Activated T-cell treated with anti-CD3 and anti-CD28 coated beads, Interleukin-2, amount 50 U/mL, for 24 hours (primary cell): ENCODE measurements around the gene TICRR.
"Not testable (repeated sequence)": the region's sequence is repeated elsewhere in the genome, so short reads cannot be mapped to it uniquely, and the experiment has no call there.

Experiments
- DNase-seq: peaks from one replicate; pipeline ENCODE4 v3.0.0-alpha.2; 2020
- H3K27ac Mint-ChIP-seq: 2 replicates; pipeline ENCODE4 v1.8.0; 2020; ENCODE audit warnings: mild to moderate bottlenecking, mixed read lengths
- H3K27me3 Mint-ChIP-seq: 2 replicates; pipeline ENCODE4 v1.8.0; 2020; ENCODE audit warnings: mixed read lengths
- H3K36me3 Mint-ChIP-seq: 2 replicates; pipeline ENCODE4 v1.8.0; 2020; ENCODE audit warnings: low read depth, mixed read lengths
- H3K4me1 Mint-ChIP-seq: 2 replicates; pipeline ENCODE4 v1.8.0; 2020; ENCODE audit warnings: low read depth, mixed read lengths
- H3K4me3 Mint-ChIP-seq: 2 replicates; pipeline ENCODE4 v1.8.0; 2020; ENCODE audit warnings: mild to moderate bottlenecking, moderate library complexity, mixed read lengths
- H3K9me3 Mint-ChIP-seq: 2 replicates; pipeline ENCODE4 v1.8.0; 2020; ENCODE audit warnings: mixed read lengths

Gene TICRR, protein sequence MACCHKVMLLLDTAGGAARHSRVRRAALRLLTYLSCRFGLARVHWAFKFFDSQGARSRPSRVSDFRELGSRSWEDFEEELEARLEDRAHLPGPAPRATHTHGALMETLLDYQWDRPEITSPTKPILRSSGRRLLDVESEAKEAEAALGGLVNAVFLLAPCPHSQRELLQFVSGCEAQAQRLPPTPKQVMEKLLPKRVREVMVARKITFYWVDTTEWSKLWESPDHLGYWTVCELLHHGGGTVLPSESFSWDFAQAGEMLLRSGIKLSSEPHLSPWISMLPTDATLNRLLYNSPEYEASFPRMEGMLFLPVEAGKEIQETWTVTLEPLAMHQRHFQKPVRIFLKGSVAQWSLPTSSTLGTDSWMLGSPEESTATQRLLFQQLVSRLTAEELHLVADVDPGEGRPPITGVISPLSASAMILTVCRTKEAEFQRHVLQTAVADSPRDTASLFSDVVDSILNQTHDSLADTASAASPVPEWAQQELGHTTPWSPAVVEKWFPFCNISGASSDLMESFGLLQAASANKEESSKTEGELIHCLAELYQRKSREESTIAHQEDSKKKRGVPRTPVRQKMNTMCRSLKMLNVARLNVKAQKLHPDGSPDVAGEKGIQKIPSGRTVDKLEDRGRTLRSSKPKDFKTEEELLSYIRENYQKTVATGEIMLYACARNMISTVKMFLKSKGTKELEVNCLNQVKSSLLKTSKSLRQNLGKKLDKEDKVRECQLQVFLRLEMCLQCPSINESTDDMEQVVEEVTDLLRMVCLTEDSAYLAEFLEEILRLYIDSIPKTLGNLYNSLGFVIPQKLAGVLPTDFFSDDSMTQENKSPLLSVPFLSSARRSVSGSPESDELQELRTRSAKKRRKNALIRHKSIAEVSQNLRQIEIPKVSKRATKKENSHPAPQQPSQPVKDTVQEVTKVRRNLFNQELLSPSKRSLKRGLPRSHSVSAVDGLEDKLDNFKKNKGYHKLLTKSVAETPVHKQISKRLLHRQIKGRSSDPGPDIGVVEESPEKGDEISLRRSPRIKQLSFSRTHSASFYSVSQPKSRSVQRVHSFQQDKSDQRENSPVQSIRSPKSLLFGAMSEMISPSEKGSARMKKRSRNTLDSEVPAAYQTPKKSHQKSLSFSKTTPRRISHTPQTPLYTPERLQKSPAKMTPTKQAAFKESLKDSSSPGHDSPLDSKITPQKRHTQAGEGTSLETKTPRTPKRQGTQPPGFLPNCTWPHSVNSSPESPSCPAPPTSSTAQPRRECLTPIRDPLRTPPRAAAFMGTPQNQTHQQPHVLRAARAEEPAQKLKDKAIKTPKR (N-terminal part only)

DNA sequence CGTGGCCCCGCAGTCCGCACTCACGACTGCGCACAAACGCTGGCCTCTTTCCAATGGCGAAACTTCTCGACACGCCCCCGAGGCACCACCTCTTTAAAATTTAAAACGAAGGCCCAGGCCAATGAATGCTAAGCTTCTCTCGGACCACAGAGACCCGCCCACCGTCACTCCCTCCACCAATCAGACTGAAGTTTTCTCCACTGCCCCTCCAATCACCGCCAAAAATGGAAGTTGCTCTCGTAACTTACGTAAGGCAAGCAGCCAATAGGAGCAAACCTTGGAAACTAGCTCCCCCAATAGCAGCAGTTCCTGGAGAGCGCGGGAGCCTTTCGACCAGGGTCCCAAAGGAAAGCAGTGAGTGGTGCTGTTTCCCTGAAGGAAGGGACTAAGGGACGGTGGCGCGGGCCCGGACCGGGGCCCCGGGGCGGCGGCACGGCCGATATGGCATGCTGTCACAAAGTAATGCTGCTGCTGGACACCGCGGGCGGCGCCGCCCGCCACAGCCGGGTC, at the start of gene TICRR:
Gene TICRR, plus strand, starts transcription at position 324 of the 510 bp plus-strand sequence. Its CDS starts 118 bp downstream, at position 442.
- no peaks in the 10 kb centered on the region for H3K9me3 Mint-ChIP-seq
- DNase-seq, result peak; percentile 92
- peaks cover 23% of the 10 kb centered on the region for H3K4me1 Mint-ChIP-seq
- peaks cover 15% of the 10 kb centered on the region for H3K27me3 Mint-ChIP-seq
- peak within 1 kb of the TSS; percentile 91 for H3K4me3 Mint-ChIP-seq
- peak within 1 kb of the TSS; percentile 93 for H3K27ac Mint-ChIP-seq
- H3K36me3 Mint-ChIP-seq, result peaks cover 41% of the 10 kb centered on the region

DNA sequence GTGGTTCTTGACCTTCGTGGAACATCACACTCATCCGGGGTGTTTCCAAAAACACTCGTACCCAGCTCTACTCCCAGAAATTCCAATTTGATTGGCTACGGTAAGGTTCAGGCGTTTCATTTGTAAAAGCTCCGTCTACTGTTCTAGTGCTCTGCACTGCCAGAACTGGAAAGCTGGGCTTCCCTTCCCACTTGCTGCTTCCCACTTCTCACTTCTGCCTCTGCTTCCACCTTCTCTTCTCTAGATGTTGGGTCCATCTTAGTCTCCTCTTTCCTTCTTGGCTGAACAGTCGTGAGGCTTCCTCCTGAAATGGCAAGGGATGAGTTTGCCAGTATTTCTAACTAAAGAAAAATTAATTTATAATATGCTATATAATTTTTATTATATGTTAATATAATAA, 49.1 kb upstream of the TICRR start:
- H3K27me3 Mint-ChIP-seq, result peaks cover 3% of the 10 kb centered on the region
- H3K4me3 Mint-ChIP-seq, result no peak overlapping the region
- no peaks in the 10 kb centered on the region for H3K9me3 Mint-ChIP-seq
- H3K4me1 Mint-ChIP-seq, result peaks cover 3% of the 10 kb centered on the region
- no peak overlapping the region for H3K27ac Mint-ChIP-seq
- no peaks in the 10 kb centered on the region for H3K36me3 Mint-ChIP-seq
- no peak for DNase-seq

DNA sequence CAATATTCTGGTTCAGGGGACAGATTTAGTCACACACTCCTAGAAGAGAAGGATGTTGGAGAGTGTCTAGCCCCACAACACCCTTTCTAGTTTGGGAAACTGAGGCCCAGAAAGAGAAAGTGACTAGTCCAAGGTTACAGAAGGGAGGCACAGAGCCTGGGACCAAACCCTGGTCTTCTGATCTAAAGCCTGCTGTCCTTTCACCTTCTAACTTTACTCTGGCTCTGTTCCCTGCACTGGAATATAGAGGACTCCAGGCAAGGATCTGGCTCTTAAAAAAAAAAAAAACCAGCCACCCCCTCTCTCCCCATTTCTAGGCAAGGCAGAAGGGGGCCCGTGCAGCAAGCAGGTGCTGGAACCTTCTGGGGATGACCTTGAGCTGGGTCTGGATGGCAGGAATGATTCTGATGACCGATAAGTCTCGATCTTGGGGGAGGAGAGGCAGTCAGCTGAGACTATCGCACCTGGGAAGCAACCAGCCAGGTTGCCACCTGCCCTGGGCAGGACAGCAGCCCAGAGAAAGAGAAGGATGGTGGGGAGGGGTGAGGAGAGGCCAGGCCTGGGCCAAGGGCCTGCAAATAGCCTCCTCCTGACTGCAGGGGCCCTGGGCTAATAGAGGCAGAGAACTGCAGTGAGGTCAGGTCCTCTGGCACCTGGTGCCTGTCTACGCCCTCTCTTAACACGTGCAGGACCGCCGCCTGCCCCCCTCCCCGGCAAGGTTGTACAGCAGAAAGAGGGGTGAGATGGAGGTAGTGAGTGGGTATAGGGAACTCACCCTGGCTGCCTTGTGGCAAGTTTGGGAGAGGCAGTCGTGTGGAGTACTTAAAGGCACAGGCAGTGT, 48.4 kb upstream of the TICRR start:
- no peak overlapping the region for H3K27ac Mint-ChIP-seq
- H3K4me1 Mint-ChIP-seq, result peaks cover 3% of the 10 kb centered on the region
- H3K9me3 Mint-ChIP-seq, result no peaks in the 10 kb centered on the region
- H3K4me3 Mint-ChIP-seq, result no peak overlapping the region
- no peaks in the 10 kb centered on the region for H3K36me3 Mint-ChIP-seq
- DNase-seq, result no peak
- H3K27me3 Mint-ChIP-seq, result no peaks in the 10 kb centered on the region

DNA sequence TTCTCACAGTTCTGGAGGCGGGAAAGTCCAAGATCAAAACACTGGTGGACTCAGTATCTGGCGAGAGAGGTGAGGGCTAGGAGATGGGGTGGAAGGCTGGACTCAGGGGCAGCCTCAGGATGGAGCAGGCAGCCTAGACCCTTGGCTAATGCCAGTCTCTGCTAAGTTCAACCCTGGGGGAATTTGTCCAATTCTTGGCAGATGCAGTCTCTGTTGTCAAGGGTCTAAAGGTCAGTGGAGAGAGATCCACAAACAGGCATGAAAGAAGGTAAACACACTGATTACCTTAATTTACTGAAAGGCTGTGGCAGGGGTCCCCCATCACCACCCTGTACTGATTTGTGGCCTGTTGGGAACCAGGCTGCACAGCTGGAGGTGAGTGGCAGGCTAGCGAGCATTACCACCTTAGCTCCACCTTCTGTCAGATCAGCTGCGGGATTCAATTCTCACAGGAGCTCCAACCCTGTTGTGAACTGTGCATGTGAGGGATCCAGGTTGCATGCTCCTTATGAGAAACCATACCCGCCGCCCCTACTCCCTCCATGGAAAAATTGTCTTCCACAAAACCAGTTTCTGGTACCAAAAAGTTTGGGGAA, 46.4 kb upstream of the TICRR start:
- no peak overlapping the region for H3K4me3 Mint-ChIP-seq

DNA sequence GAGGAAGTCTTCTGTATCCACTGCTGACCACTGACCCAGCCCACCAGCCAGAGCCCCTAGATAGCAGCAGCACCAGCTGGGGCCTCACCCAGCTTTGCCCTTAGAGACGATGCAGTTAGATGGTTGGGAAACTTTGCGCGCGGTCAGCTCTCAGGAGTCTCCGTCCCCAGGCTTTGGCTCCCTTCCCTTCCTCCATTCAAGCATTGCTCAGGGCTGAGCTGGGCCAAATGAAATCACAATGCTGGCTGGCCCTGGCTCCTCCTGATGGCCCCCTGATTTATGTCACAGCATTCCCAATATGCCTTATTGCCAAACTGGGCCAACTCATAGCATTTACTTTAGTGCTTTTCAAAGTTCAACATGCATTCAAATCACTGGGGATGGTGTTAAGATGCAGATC, 44.3 kb upstream of the TICRR start:
- H3K27ac Mint-ChIP-seq, result no peak overlapping the region
- H3K4me1 Mint-ChIP-seq, result no peaks in the 10 kb centered on the region
- H3K36me3 Mint-ChIP-seq, result no peaks in the 10 kb centered on the region

More for the DNA sequence above, 46.4 kb upstream of the TICRR start:
- Mint-ChIP-seq H3K9me3 (peaks cover under 1% of the 10 kb centered on the region), H3K4me1 (peaks cover 3% of the 10 kb centered on the region), H3K27me3 (no peaks in the 10 kb centered on the region), H3K27ac (no peak overlapping the region), H3K36me3 (no peaks in the 10 kb centered on the region)
- DNase-seq, result no peak

DNA sequence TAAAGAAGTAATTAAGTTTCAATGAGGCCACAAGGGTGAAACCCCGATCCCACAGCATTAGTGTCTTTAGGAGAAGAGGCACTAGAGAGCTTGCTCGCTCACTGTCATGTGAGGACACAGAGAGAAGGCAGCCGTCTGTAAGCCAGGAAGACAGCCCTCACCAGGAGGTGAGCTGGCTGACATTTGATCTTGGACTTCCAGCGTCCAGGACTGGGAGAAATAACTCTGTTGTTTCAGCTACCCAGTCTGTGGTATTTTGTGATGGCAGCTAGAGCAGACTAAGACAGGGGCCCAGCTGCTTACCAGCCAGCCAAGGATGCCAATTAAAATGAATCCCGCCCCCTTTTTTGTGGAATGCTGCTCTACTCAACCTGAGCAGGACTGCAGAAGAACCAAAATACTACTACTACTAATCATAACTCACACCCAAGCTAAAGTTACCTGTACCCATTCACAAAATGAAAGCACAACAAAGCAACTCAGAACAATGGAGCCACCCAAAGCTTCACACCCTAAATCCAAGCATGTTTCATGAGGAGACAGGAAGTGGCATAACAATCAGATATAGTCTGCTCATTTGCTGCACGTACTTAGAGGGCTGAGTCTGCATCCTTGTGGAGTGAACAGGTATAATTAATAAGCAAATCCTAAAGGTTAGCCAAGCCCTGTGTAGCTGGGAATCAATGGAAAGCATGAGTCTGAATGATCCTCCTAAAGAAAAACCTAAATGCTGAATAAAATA, 43.3 kb upstream of the TICRR start:
- H3K4me1 Mint-ChIP-seq, result no peaks in the 10 kb centered on the region
- H3K4me3 Mint-ChIP-seq, result no peak overlapping the region
- H3K36me3 Mint-ChIP-seq, result no peaks in the 10 kb centered on the region
- DNase-seq, result no peak
- H3K27ac Mint-ChIP-seq, result no peak overlapping the region
- H3K9me3 Mint-ChIP-seq, result peaks cover 3% of the 10 kb centered on the region
- H3K27me3 Mint-ChIP-seq, result peaks cover 14% of the 10 kb centered on the region

More for the DNA sequence above, 44.3 kb upstream of the TICRR start:
- peaks cover 9% of the 10 kb centered on the region for H3K27me3 Mint-ChIP-seq
- peaks cover 3% of the 10 kb centered on the region for H3K9me3 Mint-ChIP-seq
- no peak overlapping the region for H3K4me3 Mint-ChIP-seq
- no peak for DNase-seq

DNA sequence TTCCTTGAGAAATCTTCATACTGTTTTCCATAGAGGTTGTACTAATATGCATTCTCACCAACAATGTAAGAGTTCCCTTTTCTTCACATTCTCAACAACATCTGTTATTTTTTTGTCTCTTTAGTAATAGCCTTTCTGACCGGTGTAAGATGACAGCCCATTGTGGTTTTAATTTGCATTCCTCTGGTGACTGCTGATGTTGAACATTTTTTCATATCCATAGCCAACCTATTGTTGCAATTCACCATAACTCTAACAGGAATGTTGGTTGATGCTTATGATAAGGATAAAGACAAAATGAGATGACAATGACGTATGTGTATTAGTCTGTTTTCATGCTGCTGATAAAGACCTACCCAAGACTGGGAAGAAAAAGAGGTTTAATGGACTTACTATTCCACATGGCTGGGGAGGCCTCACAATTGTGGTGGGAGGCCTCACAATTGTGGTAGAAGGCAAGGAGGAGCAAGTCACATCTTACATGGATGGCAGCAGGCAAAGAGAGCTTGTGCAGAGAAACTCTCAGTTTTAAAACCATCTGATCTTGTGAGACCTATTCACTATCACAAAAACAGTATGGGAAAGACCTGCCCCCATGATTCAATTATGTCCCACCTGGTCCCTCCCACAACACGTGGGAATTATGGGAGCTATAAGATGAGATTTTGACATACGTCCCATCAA, 41.3 kb upstream of the TICRR start:
- Mint-ChIP-seq H3K9me3 (peaks cover 8% of the 10 kb centered on the region), H3K36me3 (no peaks in the 10 kb centered on the region), H3K27me3 (peaks cover 19% of the 10 kb centered on the region), H3K27ac (no peak overlapping the region), H3K4me3 (no peak overlapping the region), H3K4me1 (no peaks in the 10 kb centered on the region)
- no peak for DNase-seq

DNA sequence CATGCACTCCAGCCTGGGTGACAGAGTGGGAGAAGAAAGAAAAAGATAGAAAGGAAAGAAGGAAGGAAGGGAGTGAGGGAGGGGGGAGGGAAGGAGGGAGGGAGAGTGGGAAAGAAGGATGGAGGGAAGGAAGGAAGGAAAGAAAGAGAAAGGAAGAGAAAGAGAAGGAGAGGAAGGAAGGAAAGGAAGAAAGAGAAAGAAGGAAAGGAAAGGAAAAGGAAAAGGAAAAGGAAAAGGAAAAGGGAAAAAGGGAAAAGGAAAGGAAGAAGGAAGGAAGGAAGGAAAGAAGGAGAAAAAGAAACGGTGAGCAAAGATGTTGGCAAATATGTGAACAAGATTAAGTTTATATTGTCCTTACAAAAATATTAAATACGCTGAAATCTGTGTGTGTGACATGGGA, 36.2 kb upstream of the TICRR start:
- DNase-seq, result no peak
- H3K27ac Mint-ChIP-seq, result no peak overlapping the region
- peaks cover 43% of the 10 kb centered on the region for H3K27me3 Mint-ChIP-seq
- H3K4me1 Mint-ChIP-seq, result no peaks in the 10 kb centered on the region
- H3K36me3 Mint-ChIP-seq, result no peaks in the 10 kb centered on the region
- no peak overlapping the region for H3K4me3 Mint-ChIP-seq
- peaks cover 5% of the 10 kb centered on the region for H3K9me3 Mint-ChIP-seq

DNA sequence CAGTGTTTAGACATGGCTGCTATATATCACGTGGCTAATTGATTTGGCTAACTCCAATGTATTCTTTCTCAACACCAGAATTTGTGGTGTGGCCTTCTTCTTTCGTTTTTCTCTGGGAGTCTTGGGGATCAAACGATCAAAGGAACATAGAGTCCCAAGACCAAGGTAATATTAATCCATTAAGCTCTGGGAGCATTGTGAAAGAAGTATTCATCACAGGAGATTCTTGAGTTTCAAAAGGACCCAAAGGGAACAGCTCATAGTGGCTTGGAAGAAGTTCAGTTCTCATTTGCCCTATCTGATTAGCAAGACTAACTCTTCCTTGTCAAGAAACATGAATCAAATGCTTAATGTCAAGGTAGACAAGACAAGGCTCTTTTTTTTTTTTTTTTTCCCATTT, 32.9 kb upstream of the TICRR start:
- no peak overlapping the region for H3K27ac Mint-ChIP-seq
- peaks cover 41% of the 10 kb centered on the region for H3K27me3 Mint-ChIP-seq
- DNase-seq, result no peak
- H3K9me3 Mint-ChIP-seq, result peaks cover 4% of the 10 kb centered on the region
- H3K36me3 Mint-ChIP-seq, result no peaks in the 10 kb centered on the region
- no peak overlapping the region for H3K4me3 Mint-ChIP-seq
- no peaks in the 10 kb centered on the region for H3K4me1 Mint-ChIP-seq

DNA sequence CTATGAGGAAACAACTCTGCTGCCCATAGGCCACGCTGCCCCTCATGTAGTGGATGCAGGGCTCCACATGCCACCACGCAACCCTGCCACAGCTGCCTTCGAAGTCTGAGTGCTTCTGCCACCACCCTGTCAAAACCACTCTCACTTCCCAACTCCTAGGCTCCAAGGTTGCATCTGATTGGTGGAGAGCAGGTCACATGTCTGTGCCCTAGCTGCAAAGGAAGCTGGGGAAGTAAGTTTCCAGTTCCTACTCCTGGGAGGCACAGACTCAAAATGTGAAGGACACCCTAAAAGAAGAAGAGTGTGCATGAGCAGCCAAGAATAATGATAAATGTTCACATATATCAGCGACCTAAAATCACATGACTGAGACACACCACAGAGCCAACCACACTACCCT, 31.9 kb upstream of the TICRR start:
- Mint-ChIP-seq H3K27me3 (peaks cover 41% of the 10 kb centered on the region), H3K4me1 (no peaks in the 10 kb centered on the region), H3K4me3 (no peak overlapping the region), H3K36me3 (no peaks in the 10 kb centered on the region), H3K9me3 (no peaks in the 10 kb centered on the region), H3K27ac (no peak overlapping the region)
- no peak for DNase-seq

DNA sequence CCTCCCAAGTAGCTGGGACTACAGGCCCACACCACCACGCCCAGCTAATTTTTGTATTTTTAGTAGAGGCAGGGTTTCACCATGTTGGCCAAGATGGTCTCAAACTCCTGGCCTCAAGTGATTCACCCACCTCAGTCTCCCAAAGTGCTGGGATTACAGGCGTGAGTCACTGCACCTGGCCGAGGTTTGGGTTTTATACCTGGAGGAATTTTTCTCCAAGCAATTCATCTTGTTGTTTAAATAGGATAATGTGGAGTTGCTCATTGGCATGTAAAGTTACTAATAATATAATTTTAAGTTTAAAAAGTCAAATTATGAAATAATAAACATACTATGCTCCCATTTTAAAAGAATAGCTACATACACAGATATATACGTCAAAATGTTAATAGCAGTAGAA, 26.1 kb upstream of the TICRR start:
- not testable (repeated sequence) for H3K4me3 Mint-ChIP-seq, H3K9me3 Mint-ChIP-seq, H3K4me1 Mint-ChIP-seq, H3K36me3 Mint-ChIP-seq, H3K27ac Mint-ChIP-seq, DNase-seq
- H3K27me3 Mint-ChIP-seq, result peaks cover 30% of the 10 kb centered on the region

DNA sequence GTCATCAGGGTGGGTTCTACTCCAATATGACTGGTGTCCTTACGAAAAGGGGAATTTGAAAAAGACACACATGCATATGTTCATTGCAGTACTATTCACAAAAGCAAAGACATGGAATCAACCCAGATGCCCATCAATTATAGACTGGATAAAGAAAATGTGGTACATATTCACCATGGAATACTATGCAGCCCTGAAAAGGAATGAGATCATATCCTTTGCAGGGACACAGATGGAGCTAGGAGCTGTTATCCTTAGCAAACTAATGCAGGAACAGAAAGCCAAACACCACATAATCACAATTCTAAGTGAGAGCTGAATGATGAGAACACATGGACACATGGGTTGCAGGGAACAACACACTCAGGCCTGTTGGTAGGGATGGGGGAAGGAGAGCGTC, 24.8 kb upstream of the TICRR start:
- peaks cover 32% of the 10 kb centered on the region for H3K27me3 Mint-ChIP-seq
- no peaks in the 10 kb centered on the region for H3K9me3 Mint-ChIP-seq

More for the DNA sequence above, 24.8 kb upstream of the TICRR start:
- Mint-ChIP-seq H3K36me3 (no peaks in the 10 kb centered on the region), H3K4me3 (no peak overlapping the region), H3K27ac (no peak overlapping the region), H3K4me1 (peaks cover 5% of the 10 kb centered on the region)
- no peak for DNase-seq
